KG1 (cell line): ENCODE measurements around the gene NCKIPSD.
"Not testable (repeated sequence)": the region's sequence is repeated elsewhere in the genome, so short reads cannot be mapped to it uniquely, and the experiment has no call there.

Source experiments
- DNase-seq: peaks from one replicate; lab custom pipeline; 2025; lab: John Stamatoyannopoulos, UW

Gene NCKIPSD

DNA sequence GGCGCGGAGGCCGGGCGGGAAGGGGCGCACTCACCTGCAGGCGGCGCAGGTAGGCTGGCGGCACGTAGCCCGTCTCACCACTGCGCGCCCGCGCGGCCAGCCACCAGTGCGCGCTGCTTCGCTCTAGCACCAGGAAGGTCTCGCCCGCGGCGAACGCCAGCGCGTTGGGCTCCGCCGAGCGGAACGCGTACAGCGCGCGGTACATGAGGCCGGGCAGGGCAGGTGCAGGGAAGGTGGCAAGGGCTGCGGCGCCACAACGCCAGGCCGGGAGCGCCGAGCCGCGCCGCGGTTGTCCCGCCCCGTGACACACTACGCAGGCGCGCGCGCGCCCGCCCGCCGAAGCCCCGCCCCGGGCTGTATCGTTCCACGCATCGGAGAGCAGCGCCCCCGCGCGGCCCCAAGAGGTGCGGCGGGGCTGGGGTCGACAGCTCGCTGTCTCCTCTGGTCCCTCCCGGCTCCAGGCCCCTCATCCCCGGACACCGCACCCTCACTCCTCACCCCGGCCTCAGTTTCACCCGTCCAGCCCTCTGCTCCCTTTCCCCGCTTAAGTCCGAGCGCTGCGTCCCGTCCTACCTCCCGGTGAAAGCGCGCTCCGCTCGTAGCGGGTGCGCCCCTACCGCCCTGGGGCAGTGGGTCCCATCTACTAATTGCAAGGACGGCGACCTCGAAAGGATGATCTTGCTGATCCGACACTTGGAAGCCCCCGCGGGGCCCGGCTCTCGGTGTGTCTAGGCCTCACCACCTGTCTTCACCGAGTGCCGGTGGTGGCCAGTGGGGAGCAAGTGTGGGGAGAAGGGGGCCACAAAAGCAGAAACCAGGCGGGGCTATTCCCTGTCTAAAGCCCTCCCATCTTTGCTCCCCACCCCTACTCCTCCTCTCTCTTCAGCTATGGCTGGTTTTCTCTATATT is at the start of gene NCKIPSD:
NCKIPSD (minus strand) TSS at position 313 of the 909 bp plus-strand sequence; CDS start at position 205, 108 bp downstream.
- DNase-seq, result peak; percentile 93

DNA sequence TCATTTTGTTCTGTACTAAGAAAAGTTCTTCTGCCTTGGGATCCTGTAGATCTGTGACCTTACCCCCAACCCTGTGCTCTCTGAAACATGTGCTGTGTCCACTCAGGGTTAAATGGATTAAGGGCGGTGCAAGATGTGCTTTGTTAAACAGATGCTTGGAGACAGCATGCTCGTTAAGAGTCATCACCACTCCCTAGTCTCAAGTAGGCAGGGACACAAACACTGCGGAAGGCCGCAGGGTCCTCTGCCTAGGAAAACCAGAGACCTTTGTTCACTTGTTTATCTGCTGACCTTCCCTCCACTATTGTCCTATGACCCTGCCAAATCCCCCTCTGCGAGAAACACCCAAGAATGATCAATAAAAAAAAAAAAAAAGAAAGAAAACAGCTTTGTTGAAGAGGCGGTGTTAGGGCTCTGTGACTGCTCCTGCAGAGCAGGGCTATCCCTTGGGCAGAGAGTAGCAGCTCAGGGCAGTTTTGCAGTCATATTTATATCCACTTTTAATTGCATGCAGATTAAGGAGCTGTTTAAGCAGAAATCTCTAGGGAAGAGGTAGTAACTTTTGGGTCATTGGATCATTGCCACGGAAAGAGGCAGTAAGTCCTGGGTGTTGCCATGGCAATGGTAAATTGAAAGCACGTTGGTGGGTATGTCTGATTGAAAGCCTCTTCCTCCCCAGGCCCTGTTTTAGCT is 49.5 kb upstream of the NCKIPSD start:
- DNase-seq, result not testable (repeated sequence)

DNA sequence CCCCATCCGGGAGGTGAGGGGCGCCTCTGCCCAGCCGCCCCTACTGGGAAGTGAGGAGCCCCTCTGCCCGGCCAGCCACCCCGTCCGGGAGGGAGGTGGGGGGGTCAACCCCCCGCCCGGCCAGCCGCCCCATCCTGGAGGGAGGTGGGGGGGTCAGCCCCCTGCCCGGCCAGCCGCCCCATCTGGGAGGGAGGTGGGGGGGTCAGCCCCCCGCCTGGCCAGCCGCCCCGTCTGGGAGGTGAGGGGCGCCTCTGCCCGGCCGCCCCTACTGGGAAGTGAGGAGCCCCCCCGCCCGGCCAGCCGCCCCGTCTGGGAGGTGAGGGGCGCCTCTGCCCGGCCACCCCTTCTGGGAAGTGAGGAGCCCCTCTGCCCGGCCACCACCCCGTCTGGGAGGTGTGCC is 48.8 kb upstream of the NCKIPSD start:
- not testable (repeated sequence) for DNase-seq

DNA sequence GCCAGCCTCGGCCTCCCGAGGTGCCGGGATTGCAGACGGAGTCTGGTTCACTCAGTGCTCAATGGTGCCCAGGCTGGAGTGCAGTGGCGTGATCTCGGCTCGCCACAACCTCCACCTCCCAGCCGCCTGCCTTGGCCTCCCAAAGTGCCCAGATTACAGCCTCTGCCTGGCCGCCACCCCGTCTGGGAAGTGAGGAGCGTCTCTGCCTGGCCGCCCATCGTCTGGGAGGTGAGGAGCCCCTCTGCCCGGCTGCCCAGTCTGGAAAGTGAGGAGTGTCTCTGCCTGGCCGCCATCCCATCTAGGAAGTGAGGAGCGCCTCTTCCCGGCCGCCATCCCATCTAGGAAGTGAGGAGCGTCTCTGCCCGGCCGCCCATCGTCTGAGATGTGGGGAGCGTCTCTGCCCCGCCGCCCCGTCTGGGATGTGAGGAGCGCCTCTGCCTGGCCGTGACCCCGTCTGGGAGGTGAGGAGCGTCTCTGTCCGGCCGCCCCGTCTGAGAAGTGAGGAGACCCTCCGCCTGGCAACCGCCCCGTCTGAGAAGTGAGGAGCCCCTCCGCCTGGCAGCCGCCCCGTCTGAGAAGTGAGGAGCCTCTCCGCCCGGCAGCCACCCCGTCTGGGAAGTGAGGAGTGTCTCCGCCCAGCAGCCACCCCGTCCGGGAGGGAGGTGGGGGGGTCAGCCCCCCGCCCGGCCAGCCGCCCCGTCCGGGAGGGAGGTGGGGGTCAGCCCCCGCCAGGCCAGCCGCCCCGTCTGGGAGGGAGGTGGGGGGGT is 48.2 kb upstream of the NCKIPSD start:
- DNase-seq, result not testable (repeated sequence)

DNA sequence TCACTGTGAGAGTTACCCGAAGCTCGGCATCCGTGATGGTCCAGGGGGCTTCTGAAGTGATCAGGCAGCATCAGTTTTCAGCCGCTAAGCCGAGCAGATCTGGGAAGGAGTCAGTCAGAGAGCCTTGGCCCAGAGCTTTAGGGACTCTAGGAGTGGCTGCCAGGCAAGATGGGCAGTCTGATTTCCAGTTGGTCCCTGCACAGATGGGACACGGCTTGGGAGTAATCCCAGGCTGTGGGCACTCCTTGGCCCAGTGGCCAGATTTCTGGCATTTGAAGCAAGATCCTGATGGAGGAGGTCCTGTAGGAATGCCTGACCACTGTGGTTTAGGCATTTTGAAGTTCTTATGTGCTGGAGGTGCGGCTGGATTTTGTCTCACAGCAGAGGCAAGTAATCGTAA is 41.8 kb upstream of the NCKIPSD start:
- DNase-seq, result no peak

DNA sequence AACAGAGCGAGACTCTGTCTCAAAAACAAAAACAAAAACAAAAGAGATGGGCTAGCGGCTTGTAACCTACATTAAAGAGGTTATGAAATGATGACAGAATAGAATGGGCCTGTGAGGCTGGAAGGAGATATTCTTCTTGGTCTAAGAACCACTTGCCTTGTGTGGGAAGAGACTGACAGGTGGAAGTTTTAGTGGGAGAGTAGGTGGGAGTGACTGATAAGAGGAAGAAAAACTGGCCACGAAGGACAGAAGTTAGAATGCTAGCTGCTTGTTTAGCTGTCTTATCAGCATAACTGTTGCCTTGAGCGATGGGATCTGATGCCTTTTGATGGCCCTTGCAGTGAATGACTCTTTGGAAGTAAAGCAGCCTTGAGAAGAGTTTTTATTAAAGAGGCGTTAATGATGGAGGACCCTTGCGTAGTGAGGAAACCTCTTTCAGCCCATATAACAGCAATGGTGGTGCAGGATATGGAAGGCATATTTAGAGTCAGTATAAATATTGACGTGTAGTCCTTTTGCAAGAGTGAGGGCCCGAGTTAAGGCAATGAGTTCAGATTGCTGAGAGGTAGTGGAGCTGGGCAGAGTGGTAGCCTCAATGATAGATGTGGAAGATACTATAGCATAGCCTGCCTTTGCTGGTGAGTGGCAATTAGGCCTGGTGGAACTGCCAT is 39.6 kb upstream of the NCKIPSD start:
- DNase-seq, result not testable (repeated sequence)

DNA sequence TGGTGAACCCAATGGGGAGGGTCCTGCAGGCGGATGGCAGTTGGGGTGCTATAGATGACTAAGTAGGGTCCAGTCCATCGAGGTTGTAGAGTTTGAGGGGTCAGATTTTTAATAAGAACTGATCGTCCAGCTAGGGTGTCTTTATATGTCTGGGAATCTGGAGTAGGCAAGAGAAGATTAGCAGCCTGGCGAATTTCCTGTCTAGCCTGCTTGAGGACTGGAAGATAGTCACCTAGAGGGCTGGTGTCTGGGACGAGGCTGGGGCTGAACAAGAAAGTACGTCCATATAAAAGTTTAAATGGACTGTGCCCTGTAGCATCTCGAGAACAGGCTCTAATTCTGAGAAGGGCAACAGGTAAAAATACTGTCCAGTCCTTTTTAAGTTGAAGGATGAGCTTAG is 38.0 kb upstream of the NCKIPSD start:
- DNase-seq, result no peak

DNA sequence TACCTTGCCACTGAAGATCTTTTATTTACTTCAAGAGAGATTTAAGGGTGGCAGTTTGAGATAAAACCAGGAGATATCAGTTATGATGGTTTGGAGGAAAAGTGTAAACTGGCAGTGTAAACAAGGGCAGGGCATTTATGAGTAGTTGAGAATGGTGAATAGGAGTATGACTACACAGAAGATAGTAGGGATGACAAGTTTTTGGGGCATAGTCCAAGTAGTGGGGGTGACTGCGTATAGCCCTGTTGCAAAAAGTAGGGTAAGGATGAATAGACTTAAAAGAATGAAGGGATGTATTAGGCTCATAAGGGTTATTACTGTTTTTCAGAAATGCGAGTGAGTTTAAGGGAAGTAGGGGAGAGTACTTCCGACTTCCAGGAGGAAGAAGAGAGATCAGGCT is 37.6 kb upstream of the NCKIPSD start:
- not testable (repeated sequence) for DNase-seq

DNA sequence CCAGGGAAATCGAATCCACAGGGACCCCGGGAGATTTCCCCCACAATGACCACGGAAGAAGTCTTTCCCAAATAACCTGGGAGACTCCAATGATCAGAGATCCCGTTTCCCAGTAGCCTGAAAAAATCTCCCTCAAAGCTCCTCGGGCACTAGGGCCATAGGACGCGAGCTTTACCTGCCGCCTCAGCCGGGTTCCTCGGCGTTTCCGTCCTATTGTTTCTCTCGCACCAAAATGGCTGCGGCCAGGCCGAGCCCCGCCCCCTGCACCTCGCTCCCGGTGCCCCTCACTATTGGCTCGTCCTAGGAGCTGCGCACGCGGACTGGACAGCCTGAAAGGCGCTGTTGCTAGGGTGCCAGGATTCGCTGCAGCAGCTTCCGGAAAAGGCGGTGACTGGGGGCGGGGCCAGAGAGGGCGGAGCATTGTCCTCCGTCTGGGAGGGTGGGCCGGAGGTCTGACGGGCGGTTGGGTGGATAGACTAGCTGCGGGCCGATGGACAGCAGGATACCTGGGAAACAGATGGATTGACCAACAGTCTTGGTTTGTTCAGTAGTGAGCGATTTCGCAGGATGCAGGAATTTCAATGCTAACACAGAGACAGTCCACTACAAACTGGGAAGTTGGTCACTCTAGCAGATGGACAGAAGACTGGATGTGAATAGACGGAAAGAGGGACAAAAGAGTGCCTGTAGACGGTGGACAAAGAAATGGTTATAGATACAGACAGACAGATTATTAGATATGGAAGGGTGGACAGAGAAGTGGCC is 31.4 kb upstream of the NCKIPSD start, which contains the start of gene IP6K2:
IP6K2 (minus strand) TSS at position 240 of the 765 bp plus-strand sequence. CDS start 21,930 bp downstream, outside the sequence.
- peak; percentile 94 for DNase-seq

DNA sequence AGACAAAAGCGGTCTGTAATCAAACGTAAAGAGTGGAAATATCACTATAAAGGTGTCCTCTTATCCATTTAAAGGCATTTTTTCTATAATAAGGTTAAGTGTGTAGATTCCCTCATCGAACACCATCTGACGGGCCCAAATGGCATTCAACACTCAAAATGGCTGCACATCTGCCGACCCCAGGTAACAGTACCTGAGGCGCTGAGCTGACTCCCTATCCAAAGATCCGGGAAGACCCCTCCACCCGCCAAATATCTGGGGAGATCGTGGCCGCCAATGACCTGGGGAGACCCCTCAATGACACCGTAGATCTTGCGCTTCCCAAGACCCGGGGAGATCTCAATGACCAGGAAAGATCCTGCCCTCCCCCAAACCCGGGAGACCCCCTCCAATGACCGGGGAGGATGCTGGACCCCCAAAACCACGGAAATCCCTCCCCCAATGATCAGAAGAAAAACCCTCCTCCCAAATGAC is 30.8 kb upstream of the NCKIPSD start:
- no peak for DNase-seq

DNA sequence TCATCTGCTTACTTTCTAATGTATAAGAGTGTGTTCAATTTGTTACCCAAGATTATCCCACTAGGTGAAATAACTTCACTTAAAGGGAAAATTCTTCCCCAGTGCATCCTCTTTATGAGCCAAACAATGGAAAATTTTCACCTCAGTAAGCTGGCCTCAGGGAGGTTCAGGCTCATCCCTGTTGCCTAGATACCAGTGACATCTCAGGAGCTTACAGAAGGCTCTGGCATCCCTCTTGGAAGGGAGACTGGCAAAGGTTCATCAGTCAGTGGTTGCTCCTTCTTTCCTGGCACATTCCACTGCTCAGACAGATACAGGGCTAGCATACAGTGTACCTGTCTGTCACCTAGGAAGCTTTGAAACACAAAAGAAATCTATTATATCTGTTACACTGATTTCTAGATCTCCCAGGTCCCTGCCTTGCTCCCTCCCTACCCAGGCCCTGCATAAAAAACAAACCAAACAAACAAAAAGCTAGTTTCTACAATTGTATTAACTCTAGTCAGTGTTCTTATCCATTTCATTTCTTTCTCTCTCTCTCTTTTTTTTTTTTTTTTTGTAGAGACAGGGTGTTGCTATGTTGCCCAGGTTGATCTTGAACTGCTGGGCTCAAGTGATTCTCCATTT is 29.6 kb upstream of the NCKIPSD start:
- no peak for DNase-seq

DNA sequence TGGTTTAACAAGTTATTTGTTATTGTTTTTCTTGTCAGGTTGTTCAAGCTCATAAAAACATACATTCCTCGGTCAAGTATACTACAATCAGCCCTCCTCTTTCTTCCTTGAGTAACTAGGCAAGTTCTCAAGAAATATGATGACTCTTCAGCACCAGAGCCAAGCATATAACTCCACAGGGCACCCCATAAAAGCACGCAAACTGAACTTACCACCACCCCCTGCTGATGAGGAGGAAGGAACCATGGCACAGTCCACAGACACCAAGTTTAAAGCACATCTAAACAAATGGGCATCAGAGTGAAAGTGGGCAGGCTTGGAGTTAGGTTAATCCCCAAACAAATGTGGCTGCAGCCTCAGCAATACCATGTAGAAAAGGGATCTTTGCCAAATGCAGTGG is 26.0 kb upstream of the NCKIPSD start:
- DNase-seq, result no peak

DNA sequence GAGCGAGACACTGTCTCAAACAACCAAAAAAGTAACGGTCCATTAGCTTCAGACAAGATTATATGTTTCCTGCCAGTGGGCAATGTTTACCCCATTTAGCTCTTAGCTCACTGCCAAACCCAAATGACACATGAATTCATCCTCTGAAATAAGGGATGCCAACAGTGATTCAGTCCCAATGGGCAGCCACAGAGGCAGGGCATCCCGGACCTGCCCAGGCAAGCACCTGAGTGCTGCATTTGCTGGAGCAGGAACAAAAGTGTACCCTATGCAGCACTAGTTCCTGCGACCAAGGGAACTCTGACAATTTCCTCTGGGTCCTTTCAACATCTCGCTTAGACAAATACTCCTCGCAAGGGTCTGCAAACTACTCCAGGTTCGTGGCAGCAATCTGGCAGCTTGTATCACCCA is 23.3 kb upstream of the NCKIPSD start:
- no peak for DNase-seq

DNA sequence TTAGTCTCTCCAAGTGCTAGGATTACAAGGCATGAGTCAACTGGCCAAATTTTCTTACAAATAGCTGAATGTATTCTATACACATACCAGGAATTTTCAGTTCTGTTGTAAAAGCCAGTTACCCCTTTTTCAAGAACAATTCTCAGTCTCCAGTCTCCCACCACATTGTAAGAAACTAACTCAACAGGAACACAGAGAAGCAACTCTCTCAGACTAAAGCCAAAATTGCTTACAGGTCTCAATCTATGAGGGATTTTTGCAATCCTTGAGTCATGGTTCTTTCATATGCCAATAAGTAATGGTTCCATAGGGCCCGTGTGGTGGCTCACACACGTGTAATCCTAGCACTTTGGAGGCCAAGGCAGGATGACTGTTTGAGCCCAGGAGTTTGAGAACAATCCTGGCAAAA is 22.8 kb upstream of the NCKIPSD start:
- no peak for DNase-seq

DNA sequence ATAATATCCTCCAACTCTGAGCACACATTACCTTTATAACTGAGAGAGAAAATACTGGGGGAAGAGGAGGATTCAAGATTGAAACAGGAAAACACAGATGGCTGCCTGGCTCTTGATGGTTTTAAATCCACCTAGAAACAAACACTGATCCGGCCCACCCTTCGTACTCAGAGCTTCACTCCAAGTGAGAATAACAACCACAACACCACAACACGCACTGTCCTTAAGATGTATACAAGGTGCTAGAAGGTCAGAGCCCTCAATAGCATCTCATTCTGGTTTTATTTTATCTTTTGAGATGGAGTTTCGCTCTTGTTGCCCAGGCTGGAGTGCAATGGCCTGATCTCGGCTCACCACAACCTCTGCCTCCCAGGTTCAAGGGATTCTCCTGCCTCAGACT is 21.4 kb upstream of the NCKIPSD start:
- no peak for DNase-seq

DNA sequence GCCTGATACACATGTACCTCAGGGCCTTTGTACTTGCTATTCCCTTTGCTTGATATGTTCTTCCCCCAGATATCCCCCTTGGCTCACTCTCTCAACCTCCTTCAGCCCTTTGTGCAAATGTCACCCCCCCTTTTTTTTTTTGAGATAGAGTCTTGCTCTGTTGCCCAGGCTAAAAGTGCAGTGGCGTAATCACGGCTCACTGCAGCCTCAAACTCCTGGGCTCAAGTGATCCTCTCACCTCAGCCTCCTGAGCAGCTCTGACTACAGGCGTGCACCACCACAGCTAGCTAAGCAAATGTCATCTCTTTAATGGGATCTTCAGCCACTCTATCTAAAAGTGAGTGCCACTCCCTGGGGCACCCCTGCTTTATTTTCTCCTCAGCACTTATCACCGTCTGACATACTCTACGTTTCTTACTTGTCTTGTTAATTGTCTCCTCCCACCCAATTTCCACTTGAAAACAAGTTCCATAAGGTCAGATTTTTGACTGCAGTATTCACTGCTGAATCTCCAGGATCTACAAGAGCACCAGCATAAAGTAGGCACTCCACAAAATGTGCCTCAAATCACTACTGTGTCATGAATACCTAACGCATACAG is 16.7 kb upstream of the NCKIPSD start:
- no peak for DNase-seq

DNA sequence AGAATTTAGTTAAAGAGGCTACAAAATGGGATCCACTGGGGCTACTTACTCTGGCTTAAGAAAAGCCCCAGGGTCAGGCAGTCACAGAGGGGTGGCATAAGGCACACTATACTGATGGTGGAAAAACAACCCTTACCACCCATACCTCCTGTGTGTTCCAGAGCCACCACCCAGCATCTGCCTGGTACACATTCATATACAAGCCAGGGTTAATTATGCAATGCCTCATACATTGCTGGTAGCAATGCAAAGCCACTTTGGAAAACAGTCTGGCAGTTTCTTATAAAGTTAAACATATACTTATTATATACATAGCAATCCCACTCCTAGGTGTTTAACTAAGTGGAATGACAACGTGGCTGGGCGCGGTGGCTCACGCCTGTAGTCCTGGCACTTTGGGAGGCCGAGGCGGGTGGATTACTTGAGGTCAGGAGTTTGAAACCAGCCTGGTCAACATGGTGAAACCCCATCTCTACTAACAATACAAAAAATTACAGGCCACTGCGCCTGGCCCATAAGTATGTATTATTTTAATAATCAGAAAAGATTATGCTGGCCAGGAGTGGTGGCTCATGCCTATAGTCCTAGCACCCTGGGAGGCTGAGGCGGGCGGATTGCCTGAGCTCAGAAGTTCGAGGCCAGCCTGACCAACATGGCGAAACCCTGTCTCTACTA is 15.2 kb upstream of the NCKIPSD start:
- no peak for DNase-seq

DNA sequence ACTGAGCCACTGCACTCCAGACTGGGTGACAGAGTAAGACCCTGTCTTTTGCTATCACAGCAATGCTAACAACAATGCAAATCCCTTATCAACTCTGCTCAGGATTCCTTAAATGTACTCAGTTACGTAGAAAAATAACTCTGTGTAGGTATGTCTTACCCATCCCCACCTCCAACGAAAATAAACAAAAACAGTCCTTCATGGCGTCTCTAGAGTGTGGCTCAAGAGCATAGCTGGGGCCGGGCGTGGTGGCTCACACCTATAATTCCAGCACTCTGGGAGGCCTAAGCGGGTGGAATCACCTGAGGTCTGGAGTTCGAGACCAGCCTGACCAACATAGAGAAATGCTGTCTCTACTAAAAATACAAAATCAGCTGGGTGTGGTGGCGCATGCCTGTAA is 13.2 kb upstream of the NCKIPSD start:
- DNase-seq, result no peak

DNA sequence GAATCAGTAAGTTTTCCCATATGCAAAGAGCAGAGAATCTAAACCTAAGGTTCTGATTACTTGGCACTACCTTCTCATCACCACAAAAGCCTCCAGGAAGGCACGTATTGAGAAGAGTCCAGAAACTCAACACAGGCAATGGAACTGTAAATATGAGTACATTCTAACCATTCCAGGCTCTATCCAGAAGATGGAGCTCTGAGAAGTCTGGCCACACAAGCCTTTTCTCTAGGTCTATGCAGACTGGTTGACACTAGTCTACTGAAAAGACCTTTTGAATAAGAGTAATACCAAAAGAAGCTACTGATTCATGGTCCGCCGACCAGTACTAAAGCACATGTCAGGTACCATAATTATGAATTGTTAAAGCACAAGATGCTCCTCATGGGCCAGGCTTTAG is 12.2 kb upstream of the NCKIPSD start:
- DNase-seq, result no peak
